Panc1 (cell line): ENCODE measurements around the gene LYPD6B.

ENCODE experiments used
- POLR2AphosphoS5 ChIP-seq: IDR thresholded peaks from 2 replicates; pipeline ENCODE4 v1.6.1; 2012; ENCODE audit warnings: mild to moderate bottlenecking, low read depth, low read length, moderate library complexity
- TCF7L2 ChIP-seq: IDR thresholded peaks from 2 replicates; pipeline ENCODE4 v1.6.1; 2011; ENCODE audit warnings: mild to moderate bottlenecking, low read depth, low read length, inconsistent platforms
- TF ChIP-seq, protein P1 (sequence below): fragments of 450-650 bp; IDR thresholded peaks from 2 replicates; pipeline ENCODE4 v1.5.1; 2017; ENCODE audit warnings: mild to moderate bottlenecking
- TF ChIP-seq, protein P2 (sequence below), 2 experiments: IDR thresholded peaks; 2 replicates each; pipeline ENCODE4 v1.6.1; 2011 to 2012; ENCODE audit warnings: low read depth in 2 of 2, control low read depth in 1 of 2, low read length in 1 of 2, mild to moderate bottlenecking in 1 of 2, moderate library complexity in 1 of 2; ENCODE audit not compliant: insufficient read depth in 1 of 2

DNA sequence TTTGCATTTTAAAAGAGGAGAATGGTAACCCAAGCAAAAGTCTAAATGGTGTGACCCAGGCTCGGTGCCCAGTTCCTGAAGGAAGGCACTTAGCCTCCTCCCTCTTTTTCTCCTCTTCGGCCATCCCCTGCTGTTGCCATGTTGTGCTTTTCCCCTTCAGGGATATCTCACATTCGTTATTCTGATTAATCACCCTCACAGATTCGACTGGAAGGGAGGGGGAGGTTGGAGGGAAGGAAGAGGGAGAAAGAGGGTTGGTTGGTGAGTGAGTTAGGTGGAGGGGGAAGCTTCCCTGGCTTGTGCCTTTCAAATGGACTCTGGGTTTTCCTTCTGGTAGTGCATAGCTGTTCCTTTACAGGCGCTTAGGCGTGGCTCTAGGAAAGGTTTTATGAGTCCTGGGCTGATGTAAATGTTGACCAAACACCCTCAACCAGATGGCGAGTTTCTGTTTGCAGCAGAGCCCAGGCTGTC, 39.0 kb upstream of the LYPD6B start:
- TF ChIP-seq, protein P1, sequence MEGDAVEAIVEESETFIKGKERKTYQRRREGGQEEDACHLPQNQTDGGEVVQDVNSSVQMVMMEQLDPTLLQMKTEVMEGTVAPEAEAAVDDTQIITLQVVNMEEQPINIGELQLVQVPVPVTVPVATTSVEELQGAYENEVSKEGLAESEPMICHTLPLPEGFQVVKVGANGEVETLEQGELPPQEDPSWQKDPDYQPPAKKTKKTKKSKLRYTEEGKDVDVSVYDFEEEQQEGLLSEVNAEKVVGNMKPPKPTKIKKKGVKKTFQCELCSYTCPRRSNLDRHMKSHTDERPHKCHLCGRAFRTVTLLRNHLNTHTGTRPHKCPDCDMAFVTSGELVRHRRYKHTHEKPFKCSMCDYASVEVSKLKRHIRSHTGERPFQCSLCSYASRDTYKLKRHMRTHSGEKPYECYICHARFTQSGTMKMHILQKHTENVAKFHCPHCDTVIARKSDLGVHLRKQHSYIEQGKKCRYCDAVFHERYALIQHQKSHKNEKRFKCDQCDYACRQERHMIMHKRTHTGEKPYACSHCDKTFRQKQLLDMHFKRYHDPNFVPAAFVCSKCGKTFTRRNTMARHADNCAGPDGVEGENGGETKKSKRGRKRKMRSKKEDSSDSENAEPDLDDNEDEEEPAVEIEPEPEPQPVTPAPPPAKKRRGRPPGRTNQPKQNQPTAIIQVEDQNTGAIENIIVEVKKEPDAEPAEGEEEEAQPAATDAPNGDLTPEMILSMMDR, result no peak
- TF ChIP-seq POLR2AphosphoS5 (no peak), TCF7L2 (no peak)
- TF ChIP-seq, protein P2, sequence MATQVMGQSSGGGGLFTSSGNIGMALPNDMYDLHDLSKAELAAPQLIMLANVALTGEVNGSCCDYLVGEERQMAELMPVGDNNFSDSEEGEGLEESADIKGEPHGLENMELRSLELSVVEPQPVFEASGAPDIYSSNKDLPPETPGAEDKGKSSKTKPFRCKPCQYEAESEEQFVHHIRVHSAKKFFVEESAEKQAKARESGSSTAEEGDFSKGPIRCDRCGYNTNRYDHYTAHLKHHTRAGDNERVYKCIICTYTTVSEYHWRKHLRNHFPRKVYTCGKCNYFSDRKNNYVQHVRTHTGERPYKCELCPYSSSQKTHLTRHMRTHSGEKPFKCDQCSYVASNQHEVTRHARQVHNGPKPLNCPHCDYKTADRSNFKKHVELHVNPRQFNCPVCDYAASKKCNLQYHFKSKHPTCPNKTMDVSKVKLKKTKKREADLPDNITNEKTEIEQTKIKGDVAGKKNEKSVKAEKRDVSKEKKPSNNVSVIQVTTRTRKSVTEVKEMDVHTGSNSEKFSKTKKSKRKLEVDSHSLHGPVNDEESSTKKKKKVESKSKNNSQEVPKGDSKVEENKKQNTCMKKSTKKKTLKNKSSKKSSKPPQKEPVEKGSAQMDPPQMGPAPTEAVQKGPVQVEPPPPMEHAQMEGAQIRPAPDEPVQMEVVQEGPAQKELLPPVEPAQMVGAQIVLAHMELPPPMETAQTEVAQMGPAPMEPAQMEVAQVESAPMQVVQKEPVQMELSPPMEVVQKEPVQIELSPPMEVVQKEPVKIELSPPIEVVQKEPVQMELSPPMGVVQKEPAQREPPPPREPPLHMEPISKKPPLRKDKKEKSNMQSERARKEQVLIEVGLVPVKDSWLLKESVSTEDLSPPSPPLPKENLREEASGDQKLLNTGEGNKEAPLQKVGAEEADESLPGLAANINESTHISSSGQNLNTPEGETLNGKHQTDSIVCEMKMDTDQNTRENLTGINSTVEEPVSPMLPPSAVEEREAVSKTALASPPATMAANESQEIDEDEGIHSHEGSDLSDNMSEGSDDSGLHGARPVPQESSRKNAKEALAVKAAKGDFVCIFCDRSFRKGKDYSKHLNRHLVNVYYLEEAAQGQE (IDR thresholded peaks at IDR 0.05; ENCODE audit: insufficient read depth in 1 of 2, low read depth in 2 of 2, low read length in 1 of 2), result no peak
